HG03354 (cell line): ENCODE results near the gene DNAJC28.
"Not testable (repeated sequence)": the region's sequence is repeated elsewhere in the genome, so short reads cannot be mapped to it uniquely, and the experiment has no call there.

ENCODE experiments used
- ATAC-seq: cut with Tn5 transposase; IDR thresholded peaks from one replicate; pipeline ENCODE4 v1.9.1; 2021; ENCODE audit warnings: mild to moderate bottlenecking; ENCODE audit not compliant: unreplicated experiment, poor library complexity, severe bottlenecking

The DNAJC28 gene

DNA sequence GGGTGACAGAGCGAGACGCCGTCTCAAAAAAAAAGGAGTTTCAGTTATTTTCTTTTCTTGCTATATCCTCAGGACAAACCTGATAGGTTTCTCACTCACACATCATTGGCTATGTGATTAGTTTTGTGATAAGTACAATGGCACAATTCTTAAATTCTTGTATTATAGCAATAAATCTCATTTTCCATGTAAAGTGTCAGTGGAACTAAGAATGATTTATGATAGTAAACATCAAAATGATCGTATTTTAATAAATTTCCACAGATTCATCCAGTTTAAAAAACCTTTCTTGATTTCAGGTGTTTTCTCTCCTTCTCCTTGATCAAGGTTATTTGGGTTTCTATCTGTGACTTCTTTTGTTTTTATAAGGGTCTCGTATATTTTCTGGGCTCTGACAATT lies 3.5 kb downstream of the DNAJC28 start:
- no peak for ATAC-seq

DNA sequence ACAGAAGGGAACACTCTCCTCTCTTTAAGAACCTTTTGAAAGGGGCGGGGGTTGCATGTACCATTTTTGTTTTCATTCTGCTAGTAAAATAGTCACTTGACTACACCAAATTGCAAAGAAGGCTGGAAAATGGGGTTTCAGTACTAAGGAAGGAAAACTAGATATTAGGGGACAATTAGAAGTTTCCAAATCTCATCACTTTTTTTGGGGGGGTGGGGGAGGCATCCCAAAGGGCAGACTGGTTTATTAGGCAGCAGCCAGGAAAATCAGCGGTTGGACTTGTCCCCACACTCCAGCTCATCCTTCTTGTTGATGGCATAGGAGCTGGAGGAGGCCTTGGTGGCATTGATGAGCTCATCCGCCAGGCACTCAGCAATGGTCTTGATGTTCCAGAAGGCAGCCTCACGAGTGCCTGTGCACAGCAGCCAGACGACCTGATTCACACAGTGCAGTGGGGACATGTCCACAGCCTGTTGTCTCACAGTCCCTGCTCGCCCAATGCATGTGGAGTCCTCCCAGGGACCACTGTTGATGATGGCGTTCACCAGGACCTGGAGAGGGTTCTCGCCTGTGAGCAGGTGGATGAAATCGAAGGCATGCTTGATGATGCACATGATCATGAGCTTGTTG lies 10.1 kb downstream of the DNAJC28 start:
- no peak for ATAC-seq

DNA sequence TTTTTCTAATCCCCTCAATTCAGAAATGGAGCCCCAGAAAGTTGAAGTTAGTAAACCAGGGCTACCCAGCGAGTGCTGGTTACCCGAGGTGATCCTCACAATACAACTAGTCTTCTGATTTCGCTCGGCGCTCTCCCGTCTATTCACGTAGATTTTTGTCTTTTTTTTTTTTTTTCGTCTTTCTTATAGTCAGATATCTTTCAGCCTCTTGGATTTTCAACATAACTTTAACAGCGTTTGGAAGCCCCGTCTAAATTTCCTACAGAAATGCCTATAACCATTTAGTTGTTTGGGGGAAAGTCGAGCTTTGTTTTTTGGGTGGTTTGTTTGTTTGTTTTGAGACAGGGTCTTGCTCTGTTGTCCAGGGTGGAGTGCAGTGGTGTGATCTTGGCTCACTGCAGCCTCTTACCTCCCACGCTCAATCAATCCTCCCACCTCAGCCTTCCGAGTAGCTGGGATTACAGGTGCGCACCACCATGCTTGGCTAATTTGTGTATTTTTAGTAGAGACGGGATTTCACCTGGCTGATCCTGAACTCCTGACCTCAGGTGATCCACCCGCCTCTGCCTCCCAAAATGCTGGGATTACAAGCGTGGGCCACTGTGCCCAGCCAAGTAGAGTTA lies 10.9 kb downstream of the DNAJC28 start:
- ATAC-seq = no peak

DNA sequence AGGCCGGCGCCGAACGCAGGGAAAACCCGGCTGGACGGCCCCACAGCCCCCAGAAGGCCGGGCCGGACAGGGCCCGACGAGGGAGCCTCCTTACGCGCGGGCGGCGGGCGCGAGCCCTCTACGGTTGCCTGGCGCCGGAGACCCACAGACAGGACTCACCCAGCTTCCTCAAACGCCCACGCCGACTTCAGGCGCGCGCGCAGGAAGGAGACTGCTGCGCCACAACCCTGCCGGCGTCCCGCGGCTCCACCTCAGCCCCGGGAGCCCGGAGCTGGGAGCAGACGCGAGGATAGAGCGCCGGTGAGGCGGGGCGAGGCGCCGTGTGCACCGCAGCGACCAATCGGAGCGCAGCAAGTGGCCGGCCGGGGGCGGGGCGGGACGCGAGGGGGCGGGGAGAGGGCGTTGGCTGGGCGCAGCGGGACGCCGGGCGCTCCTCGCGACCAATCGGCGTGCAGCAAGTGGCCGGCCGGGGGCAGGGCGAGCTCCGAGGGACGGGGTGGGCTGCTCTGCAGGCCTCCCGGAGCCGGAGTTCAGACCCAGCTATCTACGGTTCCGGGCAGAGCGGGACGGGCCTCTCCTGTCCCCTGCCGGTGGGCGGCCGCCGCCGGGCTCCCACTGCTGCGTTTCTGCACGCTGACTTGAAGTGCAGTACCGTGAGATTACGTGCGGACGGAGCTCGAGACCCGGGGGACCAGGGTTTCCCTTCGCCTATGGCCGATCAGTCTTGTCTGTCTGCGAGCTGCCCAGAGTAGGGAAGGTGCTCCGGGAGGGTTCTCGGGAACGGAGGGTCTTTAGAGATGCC lies 11.6 kb downstream of the DNAJC28 start, which contains the start of gene TMEM50B:
Gene TMEM50B (minus strand): TSS at position 296 of the 802 bp plus-strand sequence. CDS start 11,089 bp downstream, outside the sequence.
- ATAC-seq = peak; percentile 88

DNA sequence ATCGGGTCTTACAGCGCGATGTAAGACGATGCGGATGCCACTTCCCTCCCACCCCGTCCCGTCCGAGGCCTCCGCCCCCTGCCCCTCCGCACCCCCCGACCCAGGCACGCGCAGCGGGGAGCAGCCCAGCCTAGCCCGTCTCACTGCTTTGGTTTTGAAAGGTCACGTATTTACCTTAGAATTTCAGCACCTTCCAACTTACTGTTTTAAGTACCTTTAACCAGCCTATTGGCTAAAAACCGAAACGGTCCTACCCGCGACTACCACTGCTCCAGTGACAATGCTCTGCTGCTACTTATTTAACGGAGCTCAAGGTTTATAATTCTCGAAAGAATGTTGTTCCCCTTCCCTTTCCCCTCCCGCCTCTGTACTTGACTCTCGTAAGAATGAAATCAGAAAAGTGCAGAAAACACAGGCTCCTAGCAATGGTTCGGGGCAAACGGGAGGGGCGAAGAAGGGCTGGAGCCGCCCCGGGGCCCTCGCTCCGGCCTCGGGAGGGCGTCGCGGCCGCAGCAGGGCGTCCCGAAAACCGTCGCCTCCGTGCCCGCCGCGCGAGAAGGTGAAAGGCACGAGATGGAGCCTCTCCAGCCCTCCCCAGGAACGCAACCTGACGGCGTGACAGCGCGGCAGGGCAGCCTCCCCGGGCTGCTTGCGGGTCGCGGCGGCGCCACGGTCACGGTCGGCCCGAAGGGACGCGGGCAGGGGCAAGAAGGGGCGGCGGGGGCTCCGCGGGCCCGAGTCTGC lies 12.4 kb downstream of the DNAJC28 start:
- ATAC-seq = peak; percentile 32

DNA sequence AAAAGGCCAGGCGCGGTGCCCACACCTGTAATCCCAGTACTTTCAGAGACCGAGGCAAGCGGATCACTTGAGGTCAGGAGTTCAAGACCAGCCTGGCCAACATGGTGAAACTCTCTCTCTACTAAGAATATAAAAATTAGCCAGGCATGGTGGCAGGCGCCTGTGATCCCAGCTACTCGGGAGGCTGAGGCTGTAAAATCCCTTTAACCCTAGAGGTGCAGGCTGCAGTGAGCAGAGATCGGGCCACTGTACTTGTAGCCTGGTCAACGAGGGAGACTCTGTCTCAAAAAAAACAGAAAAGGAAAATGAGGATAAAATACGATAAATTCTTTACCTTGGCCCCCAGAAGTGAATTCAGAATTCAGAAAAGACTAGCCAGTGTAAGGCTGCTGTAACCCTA lies 13.3 kb downstream of the DNAJC28 start:
- no peak for ATAC-seq

DNA sequence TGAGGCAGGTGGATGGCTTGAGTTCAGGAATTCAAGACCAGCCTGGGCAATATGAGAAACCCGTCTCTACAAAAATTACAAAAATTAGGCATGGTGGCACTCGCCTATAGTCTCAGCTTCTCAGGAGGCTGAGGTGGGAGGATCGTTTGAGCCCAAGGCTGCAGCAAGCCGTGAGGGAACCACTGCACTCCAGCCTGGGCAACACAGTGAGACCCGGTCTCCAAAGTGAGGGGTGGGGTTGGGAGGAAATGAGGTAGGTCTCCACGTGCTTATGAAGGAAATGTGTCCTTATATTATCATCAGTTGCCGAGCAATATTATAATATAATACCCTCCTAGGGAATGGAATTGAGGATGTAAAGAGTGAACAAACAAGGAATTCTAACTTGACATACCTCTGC lies 14.4 kb downstream of the DNAJC28 start:
- ATAC-seq = no peak

DNA sequence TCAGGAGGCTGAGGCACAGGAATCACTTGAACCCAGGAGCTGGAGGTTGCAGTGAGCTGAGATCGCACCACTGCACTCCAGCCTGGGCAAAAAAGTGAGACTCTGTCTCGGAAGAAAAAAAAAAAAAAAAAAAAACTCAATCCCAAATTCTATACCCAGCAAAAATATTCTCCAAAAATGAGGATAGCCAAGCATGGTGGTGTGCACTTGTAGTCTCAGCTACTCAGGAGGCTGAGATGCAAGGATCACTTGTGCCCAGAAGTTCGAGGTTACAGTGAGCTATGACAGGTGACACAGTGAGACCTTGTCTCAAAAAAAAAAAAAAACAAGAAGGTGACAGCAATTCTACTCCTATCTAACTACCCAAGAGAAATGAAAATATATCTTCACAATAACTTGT lies 18.2 kb downstream of the DNAJC28 start:
- ATAC-seq = no peak

DNA sequence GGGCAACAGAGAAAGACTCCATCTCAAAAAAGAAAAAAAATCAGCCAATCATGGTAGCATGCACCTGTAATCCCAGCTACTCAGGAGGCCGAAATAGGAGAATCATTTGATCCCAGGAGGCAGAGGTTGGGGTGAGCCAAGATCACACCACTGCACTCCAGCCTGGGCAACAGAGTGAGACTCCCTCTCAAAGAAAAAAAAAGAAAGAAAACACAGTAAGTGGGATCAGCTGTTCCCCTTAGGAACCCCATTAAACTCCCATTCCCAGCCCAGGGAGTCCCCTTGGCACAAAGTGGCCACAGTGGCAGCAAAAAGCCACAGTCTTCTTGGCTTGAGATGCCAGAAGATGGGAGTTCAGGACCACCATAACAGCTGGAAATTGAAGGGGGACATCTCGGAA lies 20.8 kb downstream of the DNAJC28 start:
- no peak for ATAC-seq

DNA sequence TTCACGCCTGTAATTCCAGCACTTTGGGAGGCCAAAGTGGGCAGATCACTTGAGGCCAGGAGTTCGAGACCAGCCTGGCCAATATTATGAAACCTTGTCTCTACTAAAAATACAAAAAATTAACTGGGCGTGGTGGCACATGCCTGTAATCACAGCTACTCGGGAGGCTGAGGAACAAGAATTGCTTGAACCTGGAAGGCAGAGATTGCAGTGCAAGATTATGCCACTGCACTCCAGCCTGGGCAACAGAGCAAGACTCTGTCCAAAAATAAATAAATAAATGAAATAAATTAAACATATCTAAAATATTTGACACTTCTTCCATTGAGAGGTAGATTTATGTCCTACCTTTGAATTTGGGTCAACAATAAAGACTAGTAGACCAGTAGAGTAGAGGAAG lies 22.3 kb downstream of the DNAJC28 start:
- ATAC-seq = not testable (repeated sequence)

DNA sequence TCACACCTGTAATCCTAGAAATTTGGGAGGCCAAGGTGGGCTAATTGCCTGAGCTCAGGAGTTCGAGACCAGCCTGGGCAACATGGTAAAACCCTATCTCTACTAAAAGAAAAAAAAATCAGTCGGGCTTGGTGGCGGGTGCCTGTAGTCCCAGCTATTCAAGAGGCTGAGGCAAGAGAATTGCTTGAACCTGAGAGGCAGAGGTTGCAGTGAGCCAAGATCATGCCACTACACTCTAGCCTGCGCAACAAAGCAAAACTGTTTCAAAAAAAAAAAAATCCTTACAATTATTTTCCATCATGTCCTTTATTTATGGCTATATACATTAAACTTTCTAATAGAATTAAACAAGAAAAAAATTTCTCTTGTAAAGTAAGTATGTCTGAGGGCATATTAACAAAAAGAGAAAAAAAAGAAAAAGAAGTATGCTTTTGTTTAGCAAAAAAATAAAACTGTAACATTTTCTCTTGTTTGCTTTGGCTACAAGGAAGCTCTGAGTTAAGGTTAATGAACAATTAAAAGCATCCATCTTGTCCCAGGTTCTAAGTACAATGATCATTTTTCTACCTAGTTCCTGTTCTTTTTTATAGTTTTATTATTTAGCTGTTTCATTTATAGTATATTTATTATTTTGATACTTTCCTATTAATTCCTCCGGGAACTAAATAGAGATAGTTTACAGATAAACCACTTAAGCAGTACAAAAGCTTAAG lies 29.8 kb downstream of the DNAJC28 start:
- no peak for ATAC-seq

DNA sequence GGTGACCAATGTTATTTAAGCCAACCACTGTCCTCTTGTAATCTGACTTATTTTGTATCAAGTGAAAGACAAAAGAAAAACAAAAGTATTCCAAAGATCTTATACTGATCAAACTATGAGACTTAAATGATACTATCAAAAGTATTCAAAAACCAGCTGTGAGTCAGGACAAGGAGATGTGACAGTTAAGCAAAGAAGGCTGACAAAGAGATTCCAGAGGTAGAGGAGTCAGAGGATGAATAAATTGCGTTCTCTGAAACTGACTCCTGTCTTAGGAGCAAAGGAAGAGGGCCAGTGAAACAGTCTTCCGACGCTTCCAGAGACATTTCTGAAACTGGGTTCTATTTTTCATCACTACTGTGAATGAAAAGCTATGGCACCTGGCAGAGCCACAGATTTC lies 32.7 kb downstream of the DNAJC28 start:
- no peak for ATAC-seq

DNA sequence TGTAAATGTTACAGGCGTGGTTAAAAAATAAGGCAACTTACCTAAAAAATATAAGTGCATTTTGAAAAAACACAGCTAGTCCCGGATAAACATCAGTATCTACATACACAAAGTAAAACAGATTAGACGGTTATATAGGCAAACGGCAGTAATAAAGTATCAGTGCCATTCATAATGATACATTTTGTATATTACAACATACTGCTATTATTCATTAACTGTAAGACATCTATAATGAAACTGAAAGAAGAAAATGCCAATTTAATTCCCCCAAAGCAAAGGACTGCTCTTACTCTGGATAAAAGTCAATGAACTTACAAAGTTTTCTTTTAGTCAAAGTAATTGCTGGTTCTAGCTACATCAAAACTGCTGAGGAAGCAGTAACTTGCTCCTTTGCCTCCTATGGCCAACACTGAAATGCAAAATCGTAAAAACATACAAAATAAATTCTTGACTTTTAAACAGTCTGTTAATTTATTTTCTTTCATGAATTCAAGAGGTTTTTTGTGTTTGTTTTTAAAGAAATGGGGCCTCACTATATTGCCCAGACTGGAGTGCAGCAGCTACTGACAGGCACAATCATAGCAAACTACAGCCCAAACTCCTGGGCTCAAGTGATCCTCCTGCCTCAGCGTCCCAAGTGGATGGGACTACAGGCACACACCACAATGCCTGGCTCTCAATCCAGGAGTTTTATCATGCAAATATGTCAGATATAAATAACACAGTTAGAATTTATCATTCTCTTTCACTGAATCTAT lies 35.6 kb downstream of the DNAJC28 start:
- no peak for ATAC-seq

DNA sequence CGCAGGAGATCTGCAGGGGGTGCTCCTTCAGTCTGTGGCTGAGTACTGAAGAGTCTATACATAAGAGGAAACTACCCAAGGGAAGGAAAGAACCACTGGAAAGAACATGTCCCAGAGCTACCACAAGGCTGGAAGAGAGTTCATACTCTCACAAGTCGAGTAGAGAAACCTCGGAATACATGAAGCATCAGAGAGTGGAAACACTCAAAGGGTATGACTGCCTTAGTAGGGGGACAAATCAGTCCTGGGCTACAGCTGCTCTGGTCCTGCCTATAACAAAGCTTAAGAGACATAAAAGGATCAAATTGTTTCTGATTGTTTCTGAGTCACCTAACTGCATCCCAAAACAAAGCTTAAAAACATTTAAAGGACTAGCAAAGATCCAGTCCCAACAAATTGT lies 39.2 kb downstream of the DNAJC28 start:
- no peak for ATAC-seq

DNA sequence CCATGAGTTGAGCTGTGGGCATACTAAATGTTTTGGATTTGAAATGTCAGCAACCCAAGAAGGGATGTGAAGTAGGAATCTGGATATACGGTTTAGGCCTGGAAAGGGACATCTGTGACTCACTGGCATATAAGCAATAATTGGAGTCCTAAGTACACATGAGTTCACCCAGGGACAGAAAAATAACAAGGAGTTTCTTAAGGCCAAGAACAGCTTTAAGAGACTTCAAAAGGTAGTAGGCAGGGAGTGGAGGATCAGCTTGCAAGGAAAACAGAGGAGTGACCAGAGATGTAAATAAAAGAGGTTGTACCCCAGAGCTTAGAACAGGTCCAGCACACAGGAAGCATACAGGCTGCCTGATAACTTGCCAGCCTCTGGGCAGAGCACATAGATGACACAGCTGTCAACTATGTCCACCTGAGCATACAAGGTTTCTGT lies 39.9 kb downstream of the DNAJC28 start:
- ATAC-seq = no peak

DNA sequence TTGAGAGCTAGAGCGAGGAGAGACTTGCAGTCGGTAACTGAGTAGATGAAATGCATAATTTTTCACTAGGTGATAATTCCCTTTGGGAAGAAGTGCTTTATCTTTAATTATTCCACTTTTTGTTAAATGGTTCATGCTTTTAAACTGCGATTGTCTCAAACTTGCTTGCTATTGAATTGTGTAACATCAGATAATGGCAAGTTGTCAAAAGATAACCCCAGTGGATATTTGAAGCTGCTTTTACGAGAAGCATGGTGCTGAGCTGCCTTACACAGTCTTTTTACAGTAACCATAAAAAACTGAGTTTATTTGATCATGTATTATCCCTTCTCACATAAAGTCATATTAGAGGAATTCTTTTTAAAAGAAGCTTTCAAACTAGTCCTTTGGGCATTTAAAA lies 41.9 kb downstream of the DNAJC28 start:
- ATAC-seq = no peak

DNA sequence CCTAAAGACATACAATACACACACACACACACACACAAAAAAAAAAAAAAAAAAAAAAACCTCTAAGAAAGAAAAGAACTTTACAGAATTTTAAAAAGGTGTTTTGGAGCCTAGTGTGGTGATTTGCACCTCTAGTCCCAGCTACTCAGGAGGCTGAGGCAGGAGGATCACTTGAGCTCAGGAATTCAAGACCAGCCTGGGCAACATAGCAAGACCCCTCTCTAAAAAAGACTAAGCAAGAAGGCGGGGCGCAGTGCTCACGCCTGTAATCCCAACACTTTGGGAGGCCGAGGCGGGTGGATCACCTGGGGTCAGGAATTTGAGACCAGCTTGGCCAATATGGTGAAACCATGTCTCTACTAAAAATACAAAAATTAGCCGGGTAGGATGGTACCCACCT lies 44.9 kb downstream of the DNAJC28 start:
- ATAC-seq = not testable (repeated sequence)

DNA sequence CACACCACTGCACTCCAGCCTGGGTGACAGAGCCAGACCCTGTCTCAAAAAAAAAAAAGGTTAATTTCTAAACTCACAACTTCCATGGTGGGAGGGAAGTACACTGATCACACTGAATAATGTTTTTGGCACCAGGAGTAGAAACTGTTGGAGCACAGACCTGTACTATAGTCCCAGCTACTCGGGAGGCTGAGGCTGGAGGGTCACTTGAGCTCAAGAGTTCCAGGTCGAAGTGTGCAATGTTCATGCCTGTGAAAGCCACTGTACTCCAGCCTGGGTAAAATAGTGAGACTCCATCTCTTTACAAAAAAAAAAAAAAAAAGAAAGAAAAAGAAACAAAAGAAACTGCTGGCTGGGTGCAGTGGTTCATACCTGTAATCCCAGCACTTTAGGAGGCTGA lies 47.0 kb downstream of the DNAJC28 start:
- no peak for ATAC-seq

DNA sequence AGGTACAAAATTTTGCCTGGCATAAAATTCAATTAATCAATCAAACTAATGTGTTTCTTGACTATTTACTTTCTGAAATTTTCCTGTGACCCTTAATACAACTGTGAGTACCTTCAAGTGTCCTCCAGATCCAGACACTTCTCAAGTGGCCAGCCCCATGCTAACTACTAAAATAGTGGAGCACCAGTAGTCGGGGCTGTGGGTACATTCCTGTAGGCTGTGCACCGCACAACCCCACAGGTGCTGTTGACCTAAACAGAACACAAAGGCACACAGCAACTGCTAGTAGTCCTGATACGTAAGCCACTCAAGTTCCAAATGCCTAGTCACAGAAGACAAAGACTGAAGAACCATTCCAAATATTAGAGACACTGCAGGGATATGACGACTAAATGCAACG lies 48.3 kb downstream of the DNAJC28 start:
- ATAC-seq = no peak
